Stimulated activated naive CD4-positive, alpha-beta T cell treated with Interleukin-2 at 50 U/mL for 16 hours (primary cell): ENCODE data around the gene ISG15.

Experiments used
- DNase-seq: peaks from one replicate; lab custom pipeline; 2025; lab: John Stamatoyannopoulos, UW

ISG15 gene

DNA sequence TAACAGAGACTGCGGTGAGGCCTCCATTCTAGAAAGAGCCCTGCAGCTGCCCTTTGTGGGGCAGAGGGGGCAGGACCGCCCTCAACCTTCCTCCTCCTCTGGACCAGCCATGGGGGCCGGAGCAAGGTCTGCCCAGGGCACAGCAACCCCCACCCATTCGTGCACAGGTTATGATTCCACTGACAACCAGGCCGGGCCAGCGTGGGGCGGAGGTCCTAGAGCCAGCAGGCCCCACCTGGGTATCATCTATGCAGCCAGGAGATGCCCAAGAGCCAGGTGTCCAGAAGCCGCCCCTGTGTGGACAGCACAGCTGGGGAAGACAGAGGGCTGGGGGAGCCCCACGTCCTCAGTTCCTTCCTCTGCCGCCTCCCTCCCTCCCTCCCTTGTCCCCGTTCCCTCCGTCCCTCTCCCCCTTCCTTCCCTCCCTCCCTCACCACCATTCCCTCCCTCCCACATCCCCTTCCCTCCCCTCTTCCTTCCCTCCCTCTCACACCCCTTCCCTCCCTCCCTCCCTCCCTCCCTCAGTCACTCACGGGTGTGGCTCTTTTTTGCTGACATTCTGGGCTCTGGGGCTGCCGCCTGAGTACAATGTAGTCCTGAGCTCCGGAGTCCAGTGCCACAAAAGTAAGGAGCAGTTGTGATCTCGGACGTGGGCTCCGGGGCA lies 48.5 kb downstream of the ISG15 start:
- DNase-seq = no peak

DNA sequence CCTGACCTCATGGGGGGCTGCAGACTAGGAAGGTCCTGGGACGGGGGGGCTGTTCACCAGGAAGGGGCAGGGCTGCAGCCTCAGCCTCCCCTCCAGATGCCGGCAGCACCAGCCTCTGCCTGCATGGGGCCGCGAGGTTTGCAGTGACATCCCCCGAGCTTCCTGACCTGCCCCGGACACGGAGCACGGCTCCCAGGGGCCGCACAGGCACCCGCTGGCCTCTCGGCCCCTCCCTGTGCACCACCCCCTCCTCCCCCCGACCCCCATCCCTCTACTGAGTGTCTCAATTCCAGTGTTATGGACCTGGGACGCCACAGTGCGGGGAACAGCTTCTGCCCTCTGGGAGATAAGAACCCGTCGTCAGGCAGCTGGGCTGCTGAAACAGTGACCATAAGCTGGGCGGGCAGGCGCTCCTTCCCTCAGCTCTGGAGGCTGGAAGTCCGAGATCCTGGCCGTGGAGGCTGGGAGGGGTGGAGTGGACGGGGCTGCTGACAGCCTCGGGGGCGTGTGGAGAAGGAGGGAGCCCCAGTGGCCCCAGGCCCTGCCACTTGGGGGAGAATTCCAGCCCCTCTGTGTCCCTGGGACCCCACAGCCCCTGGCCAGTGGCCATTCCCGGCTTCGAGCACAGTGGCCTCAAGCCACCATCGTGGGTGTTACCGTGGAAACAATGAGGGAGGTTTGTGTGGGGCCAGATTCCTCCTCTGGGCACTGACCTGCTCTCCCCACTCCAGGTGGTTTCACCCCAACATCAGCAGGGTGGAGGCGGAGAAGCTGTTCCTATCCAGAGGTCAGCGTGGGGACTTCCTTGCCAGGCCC lies 49.3 kb downstream of the ISG15 start:
- DNase-seq = no peak

DNA sequence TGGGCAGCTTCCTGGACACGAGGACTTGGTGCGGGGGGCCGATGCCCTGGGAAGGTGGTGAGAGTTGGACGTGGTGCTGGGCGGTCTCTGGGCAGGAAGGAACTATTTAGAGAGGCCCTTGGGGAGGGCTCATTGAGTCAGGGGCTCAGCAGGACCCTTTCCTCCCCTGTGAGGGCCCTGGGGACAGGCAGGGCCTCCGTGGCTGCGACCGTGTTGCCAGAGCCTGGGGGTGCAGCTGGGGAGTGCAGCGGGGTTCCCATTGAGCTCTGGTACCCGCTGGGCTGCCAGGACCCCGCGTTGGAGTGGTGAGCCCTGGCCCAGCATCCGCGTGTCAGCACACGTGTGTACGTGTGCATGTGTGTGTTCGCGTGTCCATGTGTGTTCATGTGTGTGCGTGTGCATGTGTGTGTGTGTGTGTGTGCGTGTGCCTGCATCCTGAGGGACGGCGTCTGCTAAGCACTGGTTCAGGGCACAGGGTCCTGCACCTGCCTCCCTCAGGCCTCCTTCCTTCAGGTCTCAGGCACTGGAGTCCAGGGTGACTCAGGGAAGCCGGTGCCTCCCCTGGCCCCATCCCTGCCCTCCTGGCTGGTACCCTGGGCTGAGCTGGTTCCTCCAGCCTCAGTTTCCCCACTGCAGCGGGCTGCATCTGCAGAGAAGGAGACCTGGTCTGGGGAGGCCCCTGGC lies 50.1 kb downstream of the ISG15 start:
- DNase-seq = no peak
